Measurements from ENCODE around the gene FOCAD.

GRCh38 chr9:20853866-20854265 is 169.8 kb downstream of the FOCAD start:
- TF ChIP-seq, protein P1, sequence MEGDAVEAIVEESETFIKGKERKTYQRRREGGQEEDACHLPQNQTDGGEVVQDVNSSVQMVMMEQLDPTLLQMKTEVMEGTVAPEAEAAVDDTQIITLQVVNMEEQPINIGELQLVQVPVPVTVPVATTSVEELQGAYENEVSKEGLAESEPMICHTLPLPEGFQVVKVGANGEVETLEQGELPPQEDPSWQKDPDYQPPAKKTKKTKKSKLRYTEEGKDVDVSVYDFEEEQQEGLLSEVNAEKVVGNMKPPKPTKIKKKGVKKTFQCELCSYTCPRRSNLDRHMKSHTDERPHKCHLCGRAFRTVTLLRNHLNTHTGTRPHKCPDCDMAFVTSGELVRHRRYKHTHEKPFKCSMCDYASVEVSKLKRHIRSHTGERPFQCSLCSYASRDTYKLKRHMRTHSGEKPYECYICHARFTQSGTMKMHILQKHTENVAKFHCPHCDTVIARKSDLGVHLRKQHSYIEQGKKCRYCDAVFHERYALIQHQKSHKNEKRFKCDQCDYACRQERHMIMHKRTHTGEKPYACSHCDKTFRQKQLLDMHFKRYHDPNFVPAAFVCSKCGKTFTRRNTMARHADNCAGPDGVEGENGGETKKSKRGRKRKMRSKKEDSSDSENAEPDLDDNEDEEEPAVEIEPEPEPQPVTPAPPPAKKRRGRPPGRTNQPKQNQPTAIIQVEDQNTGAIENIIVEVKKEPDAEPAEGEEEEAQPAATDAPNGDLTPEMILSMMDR (conservative IDR thresholded peaks at IDR 0.05 in 1 of 2, IDR thresholded peaks at IDR 0.05 in 1 of 2; ENCODE audit: extremely low read depth in 1 of 2, insufficient read depth in 1 of 2, low read depth in 1 of 2, low read length in 2 of 2), result no peak
- TF ChIP-seq EZH2 (IDR thresholded peaks at IDR 0.05; ENCODE audit: borderline replicate concordance, low read length), result no peak
